ENCODE results near the gene CPNE7. TPM values are rescaled to one million over a fixed set of nuclear protein-coding genes. Genes with fewer than 3 reads are reported as not detected.

CPNE7 gene
- total RNA-seq = 1.0 TPM

- ATAC-seq = peak; percentile 19
Measured at GRCh38 chr16:89575247-89576152, at the start of gene CPNE7. Gene CPNE7, plus strand, starts transcription at chr16:89575758. Its CDS starts 140 bp downstream, at chr16:89575898.

GRCh38 chr16:89529097-89529496 is 46.5 kb upstream of the CPNE7 start:
- no peak for ATAC-seq

GRCh38 chr16:89530401-89531381 is 44.9 kb upstream of the CPNE7 start:
- no peak for ATAC-seq

- no peak for ATAC-seq
Measured at GRCh38 chr16:89531821-89532526, 43.6 kb upstream of the CPNE7 start.

- peak; percentile 54 for ATAC-seq
Measured at GRCh38 chr16:89534252-89534756, 41.3 kb upstream of the CPNE7 start.

- peak; percentile 35 for ATAC-seq
Measured at GRCh38 chr16:89536371-89536770, 39.2 kb upstream of the CPNE7 start.

- no peak for ATAC-seq
Measured at GRCh38 chr16:89536886-89537548, 38.5 kb upstream of the CPNE7 start.

- ATAC-seq = no peak
Measured at GRCh38 chr16:89537549-89537925, 38.0 kb upstream of the CPNE7 start.

GRCh38 chr16:89538286-89538685 is 37.3 kb upstream of the CPNE7 start:
- no peak for ATAC-seq

- ATAC-seq = no peak
Measured at GRCh38 chr16:89540557-89540956, 35.0 kb upstream of the CPNE7 start.

- no peak for ATAC-seq
Measured at GRCh38 chr16:89541792-89542191, 33.8 kb upstream of the CPNE7 start.

- no peak for ATAC-seq
Measured at GRCh38 chr16:89544113-89544512, 31.4 kb upstream of the CPNE7 start.

GRCh38 chr16:89544713-89545043 is 30.9 kb upstream of the CPNE7 start:
- no peak for ATAC-seq

- no peak for ATAC-seq
Measured at GRCh38 chr16:89545044-89545830, 30.3 kb upstream of the CPNE7 start.

GRCh38 chr16:89545831-89546574 is 29.6 kb upstream of the CPNE7 start:
- no peak for ATAC-seq

GRCh38 chr16:89546781-89547180 is 28.8 kb upstream of the CPNE7 start:
- ATAC-seq = no peak

- no peak for ATAC-seq
Measured at GRCh38 chr16:89547291-89547690, 28.3 kb upstream of the CPNE7 start.

- ATAC-seq = no peak
Measured at GRCh38 chr16:89547860-89548259, 27.7 kb upstream of the CPNE7 start.

GRCh38 chr16:89548344-89549006 is 27.1 kb upstream of the CPNE7 start:
- ATAC-seq = no peak
